K562 (cell line): Measurements from ENCODE around the gene GTF3C1. TPM values are rescaled to one million over a fixed set of nuclear protein-coding genes. Genes with fewer than 3 reads are reported as not detected.
A peak's percentile ranks its signal among the peaks of the same experiment; 100 is the strongest.

Experiments
- CBX5 ChIP-seq: IDR thresholded peaks from 2 replicates; pipeline ENCODE4 v1.6.1; 2014; ENCODE audit warnings: low read depth, borderline replicate concordance
- CBX8 ChIP-seq: fragments of 200-600 bp; sonication (generic); IDR thresholded peaks from 2 replicates; pipeline ENCODE4 v1.6.1; 2012; ENCODE audit warnings: borderline replicate concordance, mixed run types, low read depth, mild to moderate bottlenecking, moderate library complexity, mixed read lengths, low read length, control low read depth, inconsistent platforms; ENCODE audit not compliant: poor library complexity, severe bottlenecking; ENCODE audit errors: extremely low read depth
- CHCHD3 ChIP-seq: fragments of 250-450 bp; sonication (Bioruptor Pico); IDR thresholded peaks from 2 replicates; pipeline ENCODE4 v2.1.2; 2022; ENCODE audit warnings: mild to moderate bottlenecking
- DPF2 ChIP-seq: fragments of 450-650 bp; IDR thresholded peaks from 2 replicates; pipeline ENCODE4 v1.6.1; 2016
- ESRRA ChIP-seq: fragments of 450-650 bp; IDR thresholded peaks from 2 replicates; pipeline ENCODE4 v1.6.1; 2014; ENCODE audit warnings: low read depth, mild to moderate bottlenecking, moderate library complexity, borderline replicate concordance
- FOS ChIP-seq: IDR thresholded peaks from 3 replicates; pipeline ENCODE4 v1.6.1; 2011; ENCODE audit not compliant: insufficient read length; ENCODE audit errors: extremely low read depth
- FOXA1 ChIP-seq: fragments of 450-650 bp; IDR thresholded peaks from 2 replicates; pipeline ENCODE4 v1.6.1; 2016; ENCODE audit warnings: mild to moderate bottlenecking, borderline replicate concordance
- HNRNPK ChIP-seq: fragments of 200-400 bp; formaldehyde crosslinking; IDR thresholded peaks from one replicate; pipeline ENCODE4 v1.6.1; 2018; ENCODE audit warnings: mild to moderate bottlenecking, low read depth, low read length; ENCODE audit not compliant: poor library complexity, severe bottlenecking
- KLF16 ChIP-seq: IDR thresholded peaks from 2 replicates; pipeline ENCODE4 v1.6.1; 2016; ENCODE audit warnings: antibody characterized with exemption
- NFIX ChIP-seq: fragments of 250-450 bp; sonication (Bioruptor Pico); IDR thresholded peaks from 2 replicates; pipeline ENCODE4 v1.4.0; 2020; ENCODE audit warnings: low read depth, mild to moderate bottlenecking, moderate library complexity
- NFXL1 ChIP-seq: fragments of 450-650 bp; formaldehyde crosslinking; IDR thresholded peaks from 2 replicates; pipeline ENCODE4 v1.4.0; 2021; ENCODE audit warnings: mild to moderate bottlenecking
- PCBP1 ChIP-seq: fragments of 200-400 bp; formaldehyde crosslinking; IDR thresholded peaks from 2 replicates; pipeline ENCODE4 v1.6.1; 2018; ENCODE audit warnings: mild to moderate bottlenecking, low read depth, low read length; ENCODE audit not compliant: poor library complexity, severe bottlenecking
- RCOR1 ChIP-seq, 2 experiments: IDR thresholded peaks; 2 replicates each; pipeline ENCODE4 v1.6.1; 2012; ENCODE audit warnings: low read depth in 2 of 2, low read length in 2 of 2, borderline replicate concordance in 1 of 2, improper control_type of control experiment in 1 of 2
- RNF2 ChIP-seq: sonication (generic); IDR thresholded peaks from 2 replicates; pipeline ENCODE4 v1.6.1; 2016
- SIX5 ChIP-seq, 2 experiments: IDR thresholded peaks; 2 replicates each; pipeline ENCODE4 v1.6.1; 2011; ENCODE audit warnings: low read length in 2 of 2, borderline replicate concordance in 1 of 2, low read depth in 1 of 2, mild to moderate bottlenecking in 1 of 2, moderate library complexity in 1 of 2; ENCODE audit not compliant: insufficient read depth in 1 of 2
- SNRNP70 ChIP-seq: fragments of 200-400 bp; formaldehyde crosslinking; optimal IDR thresholded peaks from 2 replicates; pipeline ENCODE3; 2017; ENCODE audit warnings: low read depth, low read length
- SRSF7 ChIP-seq: fragments of 200-400 bp; formaldehyde crosslinking; optimal IDR thresholded peaks from 2 replicates; pipeline ENCODE3; 2017; ENCODE audit warnings: mild to moderate bottlenecking, low read depth, low read length
- STAG1 ChIP-seq: sonication (generic); formaldehyde crosslinking; IDR thresholded peaks from 2 replicates; pipeline ENCODE4 v1.5.0; 2020; ENCODE audit warnings: missing genetic modification reagents, borderline replicate concordance
- TEAD4 ChIP-seq, 2 experiments: sonication (generic) in 1 of 2; formaldehyde crosslinking in 1 of 2; IDR thresholded peaks; 2 replicates each; pipeline versions ENCODE4 v1.6.1 to v1.8.0; 2012 to 2022; ENCODE audit warnings: borderline replicate concordance in 1 of 2, inconsistent platforms in 1 of 2, low read length in 1 of 2, mild to moderate bottlenecking in 1 of 2, missing genetic modification reagents in 1 of 2
- TGIF2 ChIP-seq: sonication (generic); formaldehyde crosslinking; IDR thresholded peaks from 2 replicates; pipeline ENCODE4 v1.8.1; 2022; ENCODE audit warnings: mild to moderate bottlenecking, missing genetic modification reagents, moderate library complexity
- polyA plus RNA-seq, 8 experiments: library from polyadenylated mRNA; depleted of rRNA in 4 of 8; stranded (reverse) in 5 of 8; unstranded in 3 of 8; fragments of >200 nt; fragmentation: Nextera tagmentation in 2 of 8; fragmentation: Illumina TruSeq in 1 of 8; extraction: Ambion mirVana in 2 of 8; extraction: Trizol in 1 of 8; gene quantifications; 2 replicates each; pipeline versions ENCODE4 v1.2.1 to v1.2.3, GENCODE V29; 2011 to 2014; ENCODE audit warnings: inconsistent platforms in 1 of 8, missing spikeins in 1 of 8
- total RNA-seq, 7 experiments: library from RNA; depleted of rRNA in 6 of 7; stranded (reverse); fragments of >200 nt in 6 of 7; fragmentation: Illumina TruSeq in 2 of 7; extraction: Trizol in 2 of 7; gene quantifications; 2 replicates each; pipeline versions ENCODE4 v1.2.1 to v1.2.3, GENCODE V29; 2011 to 2021; ENCODE audit warnings: low replicate concordance in 1 of 7
- TF ChIP-seq, protein P1 (sequence below): fragments of 250-450 bp; sonication (Bioruptor Pico); IDR thresholded peaks from 2 replicates; pipeline ENCODE4 v1.8.0; 2022; ENCODE audit warnings: moderate library complexity, mild to moderate bottlenecking, inconsistent platforms
- TF ChIP-seq, protein P2 (sequence below): fragments of 450-650 bp; IDR thresholded peaks from 2 replicates; pipeline ENCODE4 v1.6.1; 2017; ENCODE audit warnings: antibody characterized with exemption
- TF ChIP-seq, protein P3 (sequence below), 2 experiments: fragments of 450-650 bp; conservative IDR thresholded peaks; 2 replicates each; pipeline ENCODE4 v1.6.1; 2017; ENCODE audit warnings: mild to moderate bottlenecking in 2 of 2, moderate library complexity in 2 of 2

Gene GTF3C1
- total and polyA plus RNA-seq, 9 of the 15 experiments (the other 6 are each of a cell fraction or from before 2014, with no cell fraction given) = 0.72 to 63.6 (median 30.9) TPM

DNA sequence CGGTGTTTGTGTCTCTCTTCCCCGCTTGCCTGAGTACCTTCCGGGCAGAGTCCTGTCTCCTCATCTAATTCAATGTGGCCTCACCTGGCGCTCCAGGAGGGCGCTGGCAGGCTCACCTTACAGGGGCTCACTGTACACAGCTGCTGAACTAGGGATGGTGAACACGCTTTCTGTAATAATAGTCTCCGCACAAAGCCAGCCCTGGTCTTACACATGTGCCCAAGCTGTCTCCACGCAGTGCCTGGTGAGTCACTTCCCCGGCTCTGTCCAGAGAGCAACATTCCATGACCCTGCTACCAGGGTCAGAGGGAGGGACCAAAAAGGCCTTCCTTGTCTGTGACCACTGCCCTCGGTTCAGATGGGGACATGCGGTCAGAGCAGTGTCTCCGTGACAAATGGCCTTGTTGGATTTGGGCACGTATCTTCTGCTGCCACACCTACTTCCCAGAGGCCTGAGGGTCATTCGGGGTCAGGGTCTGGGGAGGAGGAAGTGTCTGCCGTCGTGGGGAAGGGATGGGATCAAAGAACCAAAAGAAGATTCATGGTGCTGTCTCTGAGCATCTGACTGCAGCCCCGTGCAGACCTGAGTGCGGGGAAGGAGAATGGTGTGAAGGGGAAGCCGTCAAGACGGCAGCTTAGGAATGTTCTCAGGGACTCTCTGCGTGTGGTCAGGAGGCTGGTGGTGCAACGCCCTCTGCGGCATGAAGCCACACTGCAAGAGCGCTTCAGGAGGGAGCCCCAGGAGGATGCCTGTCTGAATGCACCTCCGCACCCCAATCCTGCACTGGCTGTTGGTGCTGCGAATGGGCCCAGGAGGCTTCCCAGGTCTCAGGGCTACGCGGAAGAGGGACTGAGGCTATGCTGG is 78.9 kb downstream of the GTF3C1 start (continued):
- no peak; a peak in 1 of 4 replicates for TF ChIP-seq RCOR1 (IDR thresholded peaks at IDR 0.05; ENCODE audit: borderline replicate concordance in 1 of 2, low read depth in 2 of 2, low read length in 2 of 2)
- TF ChIP-seq DPF2 = peak; percentile 57
- TF ChIP-seq, protein P1, sequence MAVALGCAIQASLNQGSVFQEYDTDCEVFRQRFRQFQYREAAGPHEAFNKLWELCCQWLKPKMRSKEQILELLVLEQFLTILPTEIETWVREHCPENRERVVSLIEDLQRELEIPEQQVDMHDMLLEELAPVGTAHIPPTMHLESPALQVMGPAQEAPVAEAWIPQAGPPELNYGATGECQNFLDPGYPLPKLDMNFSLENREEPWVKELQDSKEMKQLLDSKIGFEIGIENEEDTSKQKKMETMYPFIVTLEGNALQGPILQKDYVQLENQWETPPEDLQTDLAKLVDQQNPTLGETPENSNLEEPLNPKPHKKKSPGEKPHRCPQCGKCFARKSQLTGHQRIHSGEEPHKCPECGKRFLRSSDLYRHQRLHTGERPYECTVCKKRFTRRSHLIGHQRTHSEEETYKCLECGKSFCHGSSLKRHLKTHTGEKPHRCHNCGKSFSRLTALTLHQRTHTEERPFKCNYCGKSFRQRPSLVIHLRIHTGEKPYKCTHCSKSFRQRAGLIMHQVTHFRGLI (CRISPR knock-in tag) = no peak
- TF ChIP-seq NFXL1 = no peak
- peak; percentile 30; the same call in 1 of the 2 replicates for TF ChIP-seq TEAD4 (IDR thresholded peaks at IDR 0.05; ENCODE audit: low read length)
- no peak; the same call in 1 of the 2 replicates for TF ChIP-seq TEAD4 (CRISPR knock-in tag; IDR thresholded peaks at IDR 0.05; ENCODE audit: borderline replicate concordance)
- peak; percentile 90 for TF ChIP-seq ESRRA
- TF ChIP-seq SNRNP70 = no peak
- no peak for TF ChIP-seq SIX5 (IDR thresholded peaks at IDR 0.05; ENCODE audit: borderline replicate concordance in 1 of 2, insufficient read depth in 1 of 2, low read depth in 1 of 2, low read length in 2 of 2)
- no peak for TF ChIP-seq SRSF7
- no peak for TF ChIP-seq FOS
- TF ChIP-seq, protein P2, sequence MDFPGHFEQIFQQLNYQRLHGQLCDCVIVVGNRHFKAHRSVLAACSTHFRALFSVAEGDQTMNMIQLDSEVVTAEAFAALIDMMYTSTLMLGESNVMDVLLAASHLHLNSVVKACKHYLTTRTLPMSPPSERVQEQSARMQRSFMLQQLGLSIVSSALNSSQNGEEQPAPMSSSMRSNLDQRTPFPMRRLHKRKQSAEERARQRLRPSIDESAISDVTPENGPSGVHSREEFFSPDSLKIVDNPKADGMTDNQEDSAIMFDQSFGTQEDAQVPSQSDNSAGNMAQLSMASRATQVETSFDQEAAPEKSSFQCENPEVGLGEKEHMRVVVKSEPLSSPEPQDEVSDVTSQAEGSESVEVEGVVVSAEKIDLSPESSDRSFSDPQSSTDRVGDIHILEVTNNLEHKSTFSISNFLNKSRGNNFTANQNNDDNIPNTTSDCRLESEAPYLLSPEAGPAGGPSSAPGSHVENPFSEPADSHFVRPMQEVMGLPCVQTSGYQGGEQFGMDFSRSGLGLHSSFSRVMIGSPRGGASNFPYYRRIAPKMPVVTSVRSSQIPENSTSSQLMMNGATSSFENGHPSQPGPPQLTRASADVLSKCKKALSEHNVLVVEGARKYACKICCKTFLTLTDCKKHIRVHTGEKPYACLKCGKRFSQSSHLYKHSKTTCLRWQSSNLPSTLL = no peak
- no peak for TF ChIP-seq NFIX (CRISPR knock-in tag)
- no peak for TF ChIP-seq TGIF2 (CRISPR knock-in tag)
- no peak for TF ChIP-seq HNRNPK
- TF ChIP-seq CBX8 = no peak
- no peak for TF ChIP-seq KLF16
- no peak for TF ChIP-seq CHCHD3 (CRISPR knock-in tag)
- no peak for TF ChIP-seq FOXA1
- no peak for TF ChIP-seq STAG1
- TF ChIP-seq, protein P3, sequence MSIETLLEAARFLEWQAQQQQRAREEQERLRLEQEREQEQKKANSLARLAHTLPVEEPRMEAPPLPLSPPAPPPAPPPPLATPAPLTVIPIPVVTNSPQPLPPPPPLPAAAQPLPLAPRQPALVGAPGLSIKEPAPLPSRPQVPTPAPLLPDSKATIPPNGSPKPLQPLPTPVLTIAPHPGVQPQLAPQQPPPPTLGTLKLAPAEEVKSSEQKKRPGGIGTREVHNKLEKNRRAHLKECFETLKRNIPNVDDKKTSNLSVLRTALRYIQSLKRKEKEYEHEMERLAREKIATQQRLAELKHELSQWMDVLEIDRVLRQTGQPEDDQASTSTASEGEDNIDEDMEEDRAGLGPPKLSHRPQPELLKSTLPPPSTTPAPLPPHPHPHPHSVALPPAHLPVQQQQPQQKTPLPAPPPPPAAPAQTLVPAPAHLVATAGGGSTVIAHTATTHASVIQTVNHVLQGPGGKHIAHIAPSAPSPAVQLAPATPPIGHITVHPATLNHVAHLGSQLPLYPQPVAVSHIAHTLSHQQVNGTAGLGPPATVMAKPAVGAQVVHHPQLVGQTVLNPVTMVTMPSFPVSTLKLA (conservative IDR thresholded peaks at IDR 0.05) = peak; percentile 44 to 70; a peak in 3 of 4 replicates
- TF ChIP-seq CBX5 = no peak
- TF ChIP-seq RNF2 = no peak
- no peak for TF ChIP-seq PCBP1
